HG02870 (cell line): ENCODE results near the gene CPA1.

ENCODE experiments used
- ATAC-seq: cut with Tn5 transposase; IDR thresholded peaks from one replicate; pipeline ENCODE4 v1.9.1; 2021; ENCODE audit warnings: mild to moderate bottlenecking, moderate library complexity; ENCODE audit not compliant: unreplicated experiment

The CPA1 gene

DNA sequence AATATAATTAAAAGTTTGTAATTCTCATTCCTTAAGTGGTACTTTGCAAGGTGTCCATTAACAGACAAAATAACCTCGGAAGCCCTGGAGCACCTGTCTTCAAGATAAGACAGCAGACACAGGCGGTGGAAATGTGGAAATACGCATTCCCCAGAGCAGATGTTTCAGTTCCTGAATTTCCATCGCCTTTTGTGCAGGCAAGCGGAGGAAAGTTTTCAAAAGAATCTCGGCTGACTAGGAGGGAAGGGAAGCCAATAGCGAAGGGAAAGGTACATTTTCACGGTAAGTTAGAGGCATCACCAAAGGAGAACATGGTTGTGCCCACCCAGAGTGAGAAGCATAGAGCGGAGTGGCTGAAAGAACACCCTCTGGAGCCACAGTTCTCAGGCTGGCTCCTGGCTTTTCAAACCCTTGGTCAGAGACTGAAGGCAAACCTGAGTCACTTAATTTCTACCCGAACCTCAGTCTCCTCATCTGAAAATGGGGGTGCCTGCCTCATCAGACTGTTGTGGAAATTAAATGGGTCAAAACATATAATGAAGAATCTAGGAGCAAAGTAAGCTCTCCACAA, 13.6 kb downstream of the CPA1 start:
- ATAC-seq = no peak

DNA sequence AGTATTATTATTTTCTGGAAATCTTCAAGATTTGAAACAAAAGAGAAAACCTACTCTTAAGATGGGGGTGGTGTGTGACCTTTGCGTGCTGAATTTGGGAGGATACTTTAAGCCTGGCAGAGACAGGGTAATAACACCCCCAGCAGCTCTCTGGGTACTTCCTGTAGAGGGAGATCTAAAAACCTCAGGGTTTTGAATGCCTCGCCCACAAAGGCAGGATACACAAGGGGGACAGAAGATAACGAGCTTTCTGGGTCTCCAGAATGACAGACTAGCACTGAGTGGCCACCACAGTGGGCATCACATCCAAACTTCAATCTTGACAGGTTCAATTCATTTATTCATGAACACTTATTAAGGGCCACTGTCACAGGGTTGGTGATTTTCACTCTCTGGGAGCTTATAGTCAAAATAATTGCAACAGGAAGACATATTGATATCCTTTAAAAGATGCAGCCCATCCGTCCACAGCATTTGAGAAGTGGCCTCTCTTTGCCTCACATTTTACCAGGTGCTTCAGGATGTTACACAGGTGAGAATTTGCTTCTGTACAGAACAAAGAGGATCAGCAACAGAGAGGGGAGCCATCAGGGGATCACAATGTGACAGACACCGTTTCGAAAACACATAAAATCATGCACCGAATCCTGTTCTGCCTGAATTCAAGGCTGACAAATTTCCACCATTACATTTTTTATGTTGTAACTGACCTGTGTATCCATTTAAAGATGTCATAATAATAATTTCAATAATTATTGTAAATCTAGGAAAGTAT, 14.3 kb downstream of the CPA1 start:
- ATAC-seq = no peak

DNA sequence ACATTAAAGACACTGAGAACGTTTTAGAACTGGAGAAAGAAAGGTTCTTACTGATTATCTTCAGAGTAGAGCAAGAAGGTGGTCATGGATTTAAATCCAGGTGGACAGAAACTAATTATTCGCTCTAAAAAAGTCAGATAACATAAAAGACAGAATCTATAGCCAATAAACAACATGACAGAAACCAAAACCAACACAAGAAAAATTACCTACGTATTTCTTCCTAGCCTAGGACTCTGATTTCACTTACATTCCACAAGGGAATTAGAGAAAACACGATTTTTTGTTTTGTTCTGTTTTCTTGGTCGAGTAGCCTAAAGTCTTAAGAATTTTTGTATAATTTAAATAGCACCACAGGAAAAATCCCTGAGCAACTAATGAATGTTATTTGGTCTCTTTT, 15.1 kb downstream of the CPA1 start:
- ATAC-seq = no peak

DNA sequence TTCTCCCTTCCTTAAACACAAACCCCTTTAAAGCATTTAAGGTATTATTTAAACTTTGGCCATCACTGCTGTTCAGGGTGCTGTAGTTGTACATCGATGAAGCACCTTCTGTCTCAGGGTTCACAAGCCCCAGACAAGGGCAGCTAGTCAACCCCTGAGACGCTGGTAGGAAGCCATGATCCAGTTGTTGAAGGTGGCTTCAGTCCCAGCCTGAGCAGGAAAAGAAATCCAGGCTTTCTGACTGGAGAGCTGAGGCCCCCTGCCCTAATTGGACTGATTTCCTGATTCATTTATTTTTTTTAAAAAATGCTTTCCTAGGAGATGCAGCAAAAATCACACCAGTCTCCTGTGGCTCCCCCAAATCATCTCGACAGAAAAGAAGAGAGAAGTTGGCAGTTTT, 15.8 kb downstream of the CPA1 start:
- no peak for ATAC-seq

DNA sequence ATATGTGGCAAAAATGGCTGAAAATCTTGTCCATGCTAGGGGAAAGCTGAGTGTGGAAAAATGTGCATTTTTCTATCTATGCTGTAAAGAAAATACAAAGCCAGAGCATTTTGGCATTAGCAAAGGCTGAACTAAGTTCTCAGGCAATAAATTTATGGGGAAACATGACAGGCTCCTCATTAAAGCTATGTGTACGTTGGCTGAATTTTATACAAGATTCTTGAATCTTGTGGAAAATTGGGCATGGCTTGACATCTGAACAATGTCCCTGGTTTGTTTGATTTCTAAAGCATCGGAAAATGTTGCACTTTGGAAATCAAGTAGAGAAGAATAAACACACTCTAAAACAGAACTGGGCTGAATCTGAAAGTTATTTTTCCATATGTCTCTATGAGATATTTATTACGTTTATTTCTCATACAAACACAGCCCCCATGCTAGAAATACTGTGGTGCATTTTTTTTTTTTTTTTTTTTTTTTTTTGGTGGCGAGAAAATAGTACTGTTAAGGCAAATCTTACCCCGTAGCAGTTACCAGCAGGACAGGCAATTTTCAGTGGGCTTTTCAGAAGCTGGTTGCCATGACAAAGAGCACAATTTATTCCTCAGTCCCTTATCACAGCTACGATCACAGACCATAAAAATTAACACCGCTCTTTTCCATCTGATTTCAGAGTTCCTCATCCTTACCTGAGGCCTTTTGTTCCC, 16.9 kb downstream of the CPA1 start:
- ATAC-seq = no peak

DNA sequence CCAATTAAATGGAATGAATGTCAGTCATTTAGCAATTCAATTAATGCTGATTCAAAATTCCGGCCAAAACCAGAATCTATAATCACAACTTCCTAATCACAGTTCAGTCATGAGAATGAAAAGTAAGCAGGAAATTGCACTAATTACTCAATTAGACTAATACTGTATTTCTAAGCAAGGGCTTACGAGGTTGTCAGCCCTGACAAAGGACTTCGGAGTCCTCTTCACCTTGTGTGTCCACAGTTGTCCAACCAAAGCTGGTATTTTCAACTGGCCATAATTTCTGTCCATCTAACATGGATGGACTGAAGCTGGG, 17.4 kb downstream of the CPA1 start:
- ATAC-seq = no peak

DNA sequence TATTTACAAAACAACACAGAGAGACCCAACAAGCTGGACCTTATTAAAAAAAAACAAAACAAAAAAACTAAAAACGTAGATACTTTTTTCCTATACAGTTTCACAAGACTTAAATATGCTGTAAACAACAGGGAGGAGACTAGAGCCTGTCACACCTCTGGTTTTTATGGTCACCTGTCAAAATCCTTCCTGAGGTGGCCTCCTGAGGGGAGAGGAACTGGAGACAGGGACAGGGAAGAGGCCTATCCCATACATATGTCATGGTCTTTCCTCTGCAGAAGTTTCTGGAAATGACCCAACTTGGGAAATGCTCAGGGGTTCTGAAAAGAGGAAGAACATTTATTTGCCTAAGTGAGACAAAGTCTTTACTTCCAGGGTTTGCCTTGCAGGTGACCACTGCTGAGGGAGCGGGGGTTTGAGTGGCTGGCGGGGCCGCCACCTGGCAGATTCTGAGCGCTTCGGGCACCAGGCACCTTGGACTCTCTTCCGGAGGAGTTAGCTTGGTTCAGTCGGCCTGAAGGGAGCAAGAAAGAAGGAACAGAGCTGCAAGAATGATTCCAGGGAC, 18.3 kb downstream of the CPA1 start:
- ATAC-seq = no peak

DNA sequence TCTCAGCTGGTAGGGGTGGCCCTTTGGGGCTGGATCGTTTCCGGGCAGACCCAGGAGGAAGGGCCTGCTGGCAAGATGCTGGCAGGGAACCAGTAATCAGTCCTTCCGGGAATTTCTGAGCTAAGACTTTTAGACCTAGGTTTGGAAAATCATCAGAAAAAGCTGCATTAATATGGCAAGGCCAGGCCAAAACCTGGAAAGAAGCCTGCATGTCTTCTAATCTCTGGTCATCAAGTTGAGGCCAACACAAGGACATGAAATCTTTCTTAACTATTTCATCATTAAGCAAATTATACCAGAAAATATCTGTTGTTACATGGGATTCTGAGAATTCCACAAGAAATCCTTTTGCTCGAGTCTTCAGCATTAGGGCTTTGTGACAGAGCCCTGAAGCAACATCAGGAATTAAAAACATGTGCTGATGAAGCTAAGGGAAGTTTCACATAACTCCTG, 19.9 kb downstream of the CPA1 start:
- no peak for ATAC-seq

DNA sequence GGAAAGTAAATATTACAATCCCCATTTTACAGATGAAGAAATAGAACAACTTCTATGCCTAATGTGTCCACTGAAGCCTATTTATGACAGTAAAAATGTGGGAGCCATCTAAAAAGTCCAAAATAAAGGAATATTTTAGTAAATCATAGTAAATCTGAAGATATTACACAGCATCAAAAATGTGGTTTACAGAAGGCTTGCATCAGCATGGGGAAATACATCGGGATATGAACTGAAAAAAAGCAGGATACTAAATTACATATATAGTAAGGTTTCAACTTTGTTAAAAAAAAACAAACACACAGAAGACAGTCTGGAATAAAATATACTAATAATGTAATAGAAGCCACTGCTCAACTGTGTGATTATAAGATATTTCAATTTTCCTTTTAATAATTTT, 20.8 kb downstream of the CPA1 start:
- no peak for ATAC-seq

DNA sequence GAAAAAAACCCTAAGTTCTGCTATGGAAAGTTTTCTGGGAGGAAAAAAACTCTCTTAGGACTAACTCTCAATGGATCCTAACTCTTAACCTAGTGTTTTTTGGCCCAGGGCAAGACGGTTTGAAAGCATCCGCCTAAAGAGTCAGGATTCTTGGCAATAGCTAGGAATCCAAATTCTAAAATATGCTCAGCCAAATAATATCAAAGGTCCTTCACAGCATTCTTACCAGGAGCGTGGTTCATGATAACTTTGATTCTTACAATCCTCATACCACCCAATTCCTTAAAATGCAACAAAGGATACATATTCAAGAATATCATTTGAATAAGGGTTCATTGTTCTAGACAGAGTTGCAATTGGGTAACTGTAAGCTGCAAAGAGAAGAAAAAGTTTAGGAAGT, 21.3 kb downstream of the CPA1 start:
- ATAC-seq = no peak

DNA sequence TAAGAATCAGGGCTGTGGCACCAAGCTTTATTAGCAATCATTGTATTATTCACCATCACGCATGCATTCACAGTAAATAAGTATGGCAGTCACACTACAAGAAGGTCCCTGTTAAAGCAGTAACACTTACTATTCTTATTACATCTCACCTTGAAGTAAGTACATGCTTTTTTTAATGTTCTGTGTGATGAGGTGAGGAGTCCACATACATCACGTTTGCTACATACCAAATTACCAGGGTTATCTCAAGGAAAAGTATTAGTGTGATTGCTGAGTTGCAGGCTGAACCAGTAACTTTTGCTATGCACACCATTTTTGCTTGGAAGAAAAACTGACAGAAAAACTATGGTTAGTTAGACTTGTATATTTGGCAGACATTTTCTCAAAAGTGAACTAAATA, 24.7 kb downstream of the CPA1 start:
- no peak for ATAC-seq

DNA sequence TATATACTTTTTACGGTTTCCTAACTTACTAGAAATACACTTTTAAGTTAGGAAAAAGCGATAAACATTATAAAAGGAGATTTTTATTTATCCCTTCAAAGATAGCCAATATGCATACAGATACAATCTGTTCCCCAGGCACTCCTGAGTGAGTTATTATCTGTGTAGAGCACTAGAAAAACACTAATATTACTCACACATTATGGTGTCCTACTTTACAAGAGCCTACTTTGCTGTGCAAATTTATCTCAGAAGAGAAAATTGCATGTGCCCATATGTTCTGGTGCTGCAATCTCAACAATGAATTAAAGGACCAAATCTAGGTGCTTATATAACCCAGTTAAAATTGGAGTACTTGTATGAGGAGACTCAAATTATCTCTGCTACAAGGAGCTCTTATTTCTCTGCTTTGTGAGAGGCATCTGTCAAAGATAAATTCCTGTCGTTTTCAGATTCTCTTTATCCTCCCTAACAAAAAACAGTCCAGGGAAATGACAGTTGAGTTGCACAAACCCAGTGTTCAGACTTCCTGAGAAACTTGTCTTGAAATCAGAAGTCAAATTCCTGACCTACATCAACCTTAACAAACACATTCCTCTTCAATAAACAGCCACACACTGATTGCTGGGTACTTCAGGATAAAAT, 28.9 kb downstream of the CPA1 start:
- no peak for ATAC-seq

DNA sequence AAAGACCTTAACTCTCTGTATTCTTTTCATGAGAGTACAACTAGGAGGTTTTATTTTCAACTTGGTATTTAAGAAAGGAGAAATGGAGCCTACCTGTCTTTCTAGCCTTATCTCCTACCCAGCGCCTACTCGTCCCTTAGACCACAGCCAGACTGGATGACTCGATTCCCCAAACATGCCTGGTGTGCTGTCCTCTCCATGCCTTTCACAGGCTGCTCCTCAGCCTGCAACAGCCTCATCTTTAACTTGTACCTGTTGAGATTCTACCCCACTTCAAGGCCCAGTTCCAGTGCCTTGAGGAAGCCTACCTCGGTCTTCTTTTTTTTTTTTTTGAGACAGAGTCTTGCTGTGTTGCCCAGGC, 29.4 kb downstream of the CPA1 start:
- no peak for ATAC-seq

DNA sequence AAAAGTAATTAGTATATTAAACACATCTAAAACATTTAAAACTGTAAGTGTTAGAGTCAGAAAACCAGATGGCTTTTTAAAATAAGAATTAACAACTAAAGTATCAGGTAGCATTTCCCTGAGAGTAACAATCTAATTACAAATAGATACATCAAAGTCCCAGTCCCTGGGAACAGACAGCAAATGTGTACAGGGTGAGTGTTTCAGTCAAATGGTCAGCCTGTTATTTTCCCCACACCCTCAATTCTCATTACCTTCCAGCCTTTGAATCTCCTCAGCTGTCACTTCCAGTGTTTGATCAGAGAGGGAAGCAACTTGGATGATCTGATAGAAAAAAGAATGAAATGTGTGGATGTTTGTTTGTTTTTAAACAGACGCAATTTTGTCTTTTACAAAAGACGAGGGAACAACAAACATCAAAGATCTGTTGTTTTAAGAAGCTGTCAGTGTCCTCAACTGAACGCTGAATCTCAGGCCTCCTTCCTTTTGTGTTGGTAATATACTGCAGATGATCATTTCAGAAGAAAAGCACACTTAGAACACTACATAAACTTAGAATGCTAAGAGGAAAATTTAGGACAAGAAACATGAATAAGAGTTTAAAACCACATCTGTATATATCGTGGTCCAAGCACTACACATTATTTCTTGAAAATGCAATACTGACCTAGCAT, 30.7 kb downstream of the CPA1 start:
- ATAC-seq = no peak

DNA sequence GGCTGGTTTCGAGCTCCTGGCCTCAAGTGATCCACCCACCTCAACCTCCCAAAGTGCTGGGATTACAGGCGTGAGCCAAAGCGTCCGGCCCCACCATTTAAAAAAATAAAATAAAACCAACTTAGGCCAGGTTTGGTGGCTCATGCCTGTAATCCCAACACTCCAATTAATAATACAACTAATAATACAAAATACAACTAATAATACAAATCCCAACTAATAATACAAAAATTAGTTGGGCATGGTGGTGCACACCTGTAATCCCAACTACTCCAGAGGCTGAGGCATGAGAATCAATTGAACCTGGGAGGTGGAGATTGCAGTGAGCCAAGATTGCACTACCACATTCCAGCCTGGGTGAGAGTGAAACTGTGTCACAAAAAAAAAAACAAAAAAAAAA, 32.9 kb downstream of the CPA1 start:
- ATAC-seq = no peak

DNA sequence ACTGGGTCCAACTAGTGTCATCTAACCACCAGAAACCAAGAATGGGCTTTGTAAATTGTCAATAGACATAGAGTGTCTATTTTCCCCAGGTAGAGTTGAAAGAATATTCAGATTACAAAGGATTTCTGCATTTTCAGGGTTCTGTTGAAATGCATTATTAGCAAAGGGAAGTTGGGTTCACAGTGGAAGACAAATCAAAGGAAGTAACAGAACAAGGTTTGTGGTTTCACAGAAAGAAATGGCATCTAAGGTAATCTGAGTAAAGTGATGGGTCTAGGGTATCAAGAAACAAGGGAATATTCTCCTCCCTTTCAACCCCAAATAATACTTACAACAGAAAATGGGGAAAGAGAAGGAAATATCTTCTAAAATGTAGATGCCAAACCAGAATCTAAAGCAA, 34.7 kb downstream of the CPA1 start:
- no peak for ATAC-seq

DNA sequence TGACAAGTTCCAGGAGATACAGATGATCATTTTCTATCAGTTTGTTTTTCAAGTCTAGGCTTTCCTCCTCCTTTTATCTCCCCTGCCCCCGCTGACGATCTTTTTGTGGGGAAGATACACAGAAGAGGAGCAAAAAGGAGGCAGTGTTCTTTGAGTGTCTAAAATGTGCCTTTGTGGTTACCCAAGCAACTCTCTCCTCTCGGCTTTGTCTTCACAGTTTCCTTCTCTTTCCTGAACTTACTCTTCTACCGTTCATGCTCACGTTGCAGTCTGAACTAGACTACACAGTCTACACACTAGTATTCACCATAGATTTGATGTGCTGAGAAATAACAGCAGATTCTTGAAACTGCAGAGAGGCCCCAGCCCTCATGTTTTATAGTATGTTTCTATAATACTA, 36.9 kb downstream of the CPA1 start:
- no peak for ATAC-seq

DNA sequence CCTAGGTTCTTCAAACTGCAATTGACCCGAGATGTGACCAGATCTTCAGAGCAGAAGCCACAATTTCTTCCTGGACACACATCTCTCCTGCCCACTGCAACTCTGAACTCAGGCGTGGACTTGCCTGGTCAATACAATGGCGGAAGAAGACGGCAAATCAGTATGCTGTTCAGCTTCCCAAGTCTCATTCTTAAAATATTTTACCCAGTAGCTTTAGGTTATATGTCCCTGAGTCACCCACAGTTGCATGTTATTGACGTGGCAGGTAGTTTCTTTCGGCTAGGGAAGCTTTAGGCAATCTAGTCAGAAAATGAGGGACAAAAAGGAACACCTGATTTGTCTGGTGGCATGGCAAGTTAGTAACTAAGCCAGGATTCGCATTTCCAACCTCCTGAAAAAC, 38.0 kb downstream of the CPA1 start:
- no peak for ATAC-seq

DNA sequence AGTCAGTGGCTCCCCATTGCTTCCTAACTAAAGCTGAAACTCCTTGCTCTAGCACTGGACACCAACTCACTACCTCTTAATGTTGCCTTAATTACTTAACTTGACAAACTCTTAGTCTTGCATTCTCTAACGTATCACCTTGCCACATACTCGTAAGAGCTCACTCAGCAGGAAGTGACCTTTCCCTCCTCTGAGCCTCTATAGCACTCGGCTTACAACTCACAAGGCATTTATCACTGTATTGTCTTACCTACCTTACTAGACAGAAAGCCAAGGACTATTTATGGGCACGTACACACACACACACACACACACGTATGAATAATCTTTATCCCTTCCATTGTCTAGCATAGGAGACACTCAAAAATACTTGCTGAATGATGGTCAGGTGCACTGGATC, 39.4 kb downstream of the CPA1 start:
- no peak for ATAC-seq

DNA sequence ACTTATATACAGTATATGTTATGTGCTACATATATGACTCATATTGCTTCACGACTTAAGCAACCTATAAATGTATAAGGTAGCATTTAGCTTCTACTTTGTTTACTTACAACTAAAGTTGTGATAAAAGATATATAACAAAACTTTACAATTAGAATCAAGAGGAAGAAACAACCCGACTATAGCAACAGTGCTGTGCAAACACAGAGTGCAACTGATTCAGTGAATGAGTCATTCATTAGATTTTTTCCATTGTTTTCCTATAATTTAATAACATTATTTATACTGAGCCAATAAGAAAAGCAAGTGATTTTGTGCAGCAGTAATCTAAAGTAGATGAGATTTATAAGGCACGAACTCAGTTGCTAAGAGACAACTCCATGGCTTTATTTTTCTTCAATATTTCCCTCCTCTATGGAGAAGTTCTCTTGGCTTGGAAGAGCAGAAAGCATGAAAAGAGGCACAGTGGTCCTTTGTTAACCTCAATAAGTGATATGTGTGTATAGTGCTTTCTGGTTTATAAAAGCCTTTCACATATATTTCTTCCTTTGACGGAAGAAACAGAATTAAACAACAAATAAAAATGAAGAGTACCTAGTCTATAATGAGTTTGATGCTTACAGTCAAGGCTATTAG, 40.8 kb downstream of the CPA1 start:
- no peak for ATAC-seq

DNA sequence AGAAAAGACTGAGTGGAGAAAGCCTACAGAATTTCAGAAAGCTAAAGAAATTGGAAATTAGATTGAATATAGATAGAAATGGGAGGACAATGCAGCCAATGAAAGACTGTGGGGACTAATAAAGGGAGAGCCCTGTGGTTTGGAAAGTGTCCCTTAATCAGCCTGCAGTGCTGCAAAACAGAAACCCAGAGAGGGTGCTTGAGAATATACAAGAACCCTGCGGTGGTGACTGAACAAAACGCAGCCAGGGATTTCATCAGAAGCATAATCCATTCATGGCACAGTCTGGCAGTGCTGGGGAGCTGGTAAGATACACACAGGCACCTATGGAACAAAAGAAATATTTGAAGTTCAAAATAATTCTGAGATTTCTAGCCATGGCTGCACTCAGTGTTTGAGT, 41.4 kb downstream of the CPA1 start:
- no peak for ATAC-seq
